HCT116 (cell line): ENCODE data around the gene HDAC11. TPM values are rescaled to one million over a fixed set of nuclear protein-coding genes. Genes with fewer than 3 reads are reported as not detected.
A peak's percentile ranks its signal among the peaks of the same experiment; 100 is the strongest.

ENCODE experiments used
- ATAC-seq: fragments of 200-7000 bp; cut with Tn5 transposase; 2 replicates; pipeline ENCODE4 v1.9.1; 2020; ENCODE audit warnings: mild to moderate bottlenecking, moderate library complexity
- BruUV-seq: library from RNA; stranded (reverse); fragments of 400-500 nt; replicated peaks from 2 replicates; lab custom pipeline; 2021; lab: Mats Ljungman, UMichigan
- CTCF ChIA-PET: fragments of 300-600 bp; sonication (Branson Sonifier 250); formaldehyde crosslinking; loops from one replicate; lab custom pipeline; 2021; ENCODE audit warnings: antibody characterized with exemption; lab: Charles Lee
- POLR2A ChIA-PET: fragments of 300-600, 350-600 bp; sonication (Branson Sonifier 250); formaldehyde crosslinking; loops from one replicate; lab custom pipeline; 2021; ENCODE audit warnings: antibody characterized with exemption; lab: Charles Lee
- RAD21 ChIA-PET, 2 experiments: fragments of 300-600 bp; sonication (Branson Sonifier 250); formaldehyde crosslinking; loops; one replicate each; lab custom pipeline; 2023; ENCODE audit warnings: low total read pairs in 2 of 2; ENCODE audit not compliant: uncharacterized antibody in 2 of 2, unreplicated experiment in 2 of 2, low non-redundant PET in 1 of 2; lab: Charles Lee
- DNase-seq: peaks from one replicate; pipeline ENCODE4 v3.0.0-alpha.2; 2010; ENCODE audit warnings: low read depth, low spot score
- H2AFZ ChIP-seq: fragments of 200-600 bp; shearing (Covaris generic), sonication (generic); 2 replicates; pipeline ENCODE4 v1.6.1; 2017; ENCODE audit warnings: low read depth, mixed run types, mixed read lengths, antibody characterized with exemption, low read length; ENCODE audit not compliant: poor library complexity, severe bottlenecking
- H3K27ac ChIP-seq: 2 replicates; pipeline ENCODE4 v1.5.1; 2012; ENCODE audit warnings: low read depth, low read length
- H3K27me3 ChIP-seq: fragments of 200-600 bp; sonication (generic); 2 replicates; pipeline ENCODE4 v1.6.1; 2016; ENCODE audit warnings: mixed run types, low read length, mixed read lengths; ENCODE audit not compliant: insufficient read depth
- H3K36me3 ChIP-seq, 2 experiments: fragments of 200-500 bp in 1 of 2; fragments of 200-600 bp in 1 of 2; sonication (Bioruptor generic) in 1 of 2; sonication (generic) in 1 of 2; 2 replicates each; pipeline versions ENCODE4 v1.5.1 to v1.6.1; 2014 to 2016; ENCODE audit warnings: low read length in 2 of 2, inconsistent platforms in 1 of 2, mixed read lengths in 1 of 2, mixed run types in 1 of 2; ENCODE audit not compliant: insufficient read depth in 2 of 2, control insufficient read depth in 1 of 2
- H3K4me1 ChIP-seq, 2 experiments: fragments of 200-600 bp in 1 of 2; sonication (generic) in 1 of 2; 2 replicates each; pipeline versions ENCODE4 v1.5.1 to v1.6.1; 2012 to 2017; ENCODE audit warnings: low read length in 2 of 2, inconsistent platforms in 1 of 2, mild to moderate bottlenecking in 1 of 2, mixed read lengths in 1 of 2, mixed run types in 1 of 2, moderate library complexity in 1 of 2; ENCODE audit not compliant: insufficient read depth in 2 of 2, control insufficient read depth in 1 of 2
- H3K4me2 ChIP-seq: fragments of 200-600 bp; sonication (generic); 2 replicates; pipeline ENCODE4 v1.6.1; 2017; ENCODE audit warnings: mixed run types, low read length, mixed read lengths
- H3K4me3 ChIP-seq, 2 experiments: fragments of 200-600 bp in 1 of 2; sonication (generic) in 1 of 2; replicated peaks in 1 of 2; 2 replicates each; pipeline ENCODE4 v1.5.1; 2011 to 2016; ENCODE audit warnings: low read length in 2 of 2, control low read depth in 1 of 2, low read depth in 1 of 2, mild to moderate bottlenecking in 1 of 2, mixed read lengths in 1 of 2, mixed run types in 1 of 2
- H3K79me2 ChIP-seq: fragments of 200-600 bp; sonication (generic); 2 replicates; pipeline ENCODE4 v1.6.1; 2017; ENCODE audit warnings: mild to moderate bottlenecking, mixed run types, low read length, moderate library complexity, mixed read lengths; ENCODE audit not compliant: insufficient read depth
- H3K9ac ChIP-seq: fragments of 200-600 bp; sonication (generic); 2 replicates; pipeline ENCODE4 v1.6.1; 2016; ENCODE audit warnings: low read length, mixed read lengths
- H3K9me2 ChIP-seq: fragments of 200-600 bp; sonication (generic), shearing (Covaris generic); 2 replicates; pipeline ENCODE4 v1.6.1; 2017; ENCODE audit warnings: mixed run types, mild to moderate bottlenecking, moderate library complexity; ENCODE audit not compliant: insufficient read depth
- H3K9me3 ChIP-seq, 2 experiments: fragments of 200-500 bp in 1 of 2; fragments of 200-600 bp in 1 of 2; sonication (Bioruptor generic) in 1 of 2; sonication (generic) in 1 of 2; 2 replicates each; pipeline ENCODE4 v1.6.1; 2014 to 2017; ENCODE audit warnings: low read length in 2 of 2, mixed read lengths in 2 of 2, inconsistent platforms in 1 of 2, low read depth in 1 of 2, mild to moderate bottlenecking in 1 of 2, mixed run types in 1 of 2, moderate library complexity in 1 of 2; ENCODE audit not compliant: control insufficient read depth in 1 of 2, insufficient read depth in 1 of 2
- H4K20me1 ChIP-seq: fragments of 200-600 bp; sonication (generic), shearing (Covaris generic); 2 replicates; pipeline ENCODE4 v1.6.1; 2017; ENCODE audit warnings: mixed run types, mild to moderate bottlenecking, moderate library complexity; ENCODE audit not compliant: insufficient read depth
- EZH2 ChIP-seq: fragments of 200-600 bp; sonication (generic); IDR thresholded peaks from 2 replicates; pipeline ENCODE4 v1.6.1; 2017; ENCODE audit warnings: antibody characterized with exemption, mixed run types
- JUND ChIP-seq: IDR thresholded peaks from 2 replicates; pipeline ENCODE4 v1.6.1; 2012
- POLR2A ChIP-seq: IDR thresholded peaks from 2 replicates; pipeline ENCODE4 v1.7.0; 2011; ENCODE audit warnings: borderline replicate concordance; ENCODE audit not compliant: insufficient read depth, insufficient read length; ENCODE audit errors: extremely low read depth
- POLR2AphosphoS5 ChIP-seq: IDR thresholded peaks from 2 replicates; pipeline ENCODE4 v1.6.1; 2011; ENCODE audit warnings: mild to moderate bottlenecking, low read depth, low read length, moderate library complexity
- RAD21 ChIP-seq: IDR thresholded peaks from 2 replicates; pipeline ENCODE4 v1.6.1; 2012; ENCODE audit warnings: low read depth, mild to moderate bottlenecking
- SP1 ChIP-seq: IDR thresholded peaks from 2 replicates; pipeline ENCODE4 v1.6.1; 2012; ENCODE audit warnings: low read depth
- ZFX ChIP-seq: fragments of 450-650 bp; IDR thresholded peaks from 2 replicates; pipeline ENCODE4 v1.6.1; 2017
- intact Hi-C: fragments of 100-400 bp; cut with micrococcal nuclease; formaldehyde crosslinking; loops from 2 replicates; pipeline ENCODE4 v1.10.0; 2022
- total RNA-seq: library from RNA; stranded (reverse); gene quantifications from one replicate; pipeline ENCODE4 v1.2.1, GENCODE V29; 2021; ENCODE audit not compliant: unreplicated experiment
- TF ChIP-seq, protein P1 (sequence below), 3 experiments: fragments of 200-600 bp in 1 of 3; sonication (generic) in 1 of 3; IDR thresholded peaks in 2 of 3; conservative IDR thresholded peaks in 1 of 3; 2 replicates each; pipeline ENCODE4 v1.5.1; 2012 to 2017; ENCODE audit warnings: low read depth in 2 of 3, low read length in 2 of 3, antibody characterized with exemption in 1 of 3, borderline replicate concordance in 1 of 3, control low read depth in 1 of 3, mild to moderate bottlenecking in 1 of 3, mixed read lengths in 1 of 3, mixed run types in 1 of 3, moderate library complexity in 1 of 3; ENCODE audit not compliant: insufficient read depth in 1 of 3
- TF ChIP-seq, protein P2 (sequence below): IDR thresholded peaks from 2 replicates; pipeline ENCODE4 v1.6.1; 2012; ENCODE audit warnings: low read depth

Gene HDAC11
- total RNA-seq, 1 experiment from 2014 or later, result 16.1 TPM

DNA sequence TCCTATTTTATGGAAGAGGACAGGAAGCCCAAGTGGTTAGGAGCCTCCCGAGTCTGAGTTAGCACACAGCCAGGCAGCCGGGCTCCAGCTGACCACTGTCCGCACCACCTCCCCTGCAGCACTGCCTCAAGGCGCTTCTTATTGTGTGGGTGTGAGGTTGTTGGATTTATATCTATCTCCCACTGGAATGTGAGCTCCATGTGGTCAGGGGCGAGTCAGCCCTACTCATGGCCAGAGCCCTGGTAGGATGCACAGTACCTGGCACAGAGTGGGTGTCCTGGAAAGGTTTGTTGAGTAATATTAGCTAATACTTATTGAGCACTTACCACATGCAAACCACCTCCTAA lies 59.2 kb downstream of the HDAC11 start:
- Histone ChIP-seq H3K4me1 (peaks cover 35 to 57% of the 10 kb centered on the region in 2 experiments), H3K9ac (peak overlapping the region; percentile 30), H3K79me2 (no peaks in the 10 kb centered on the region), H4K20me1 (no peaks in the 10 kb centered on the region), H2AFZ (peak overlapping the region; percentile 7), H3K4me2 (peak overlapping the region; percentile 69), H3K4me3 (0 out of 4 replicates have a peak overlapping the region, but pooled peaks of 1 of the 2 experiments have one; percentile 19), H3K36me3 (no peaks in the 10 kb centered on the region), H3K27ac (no peak overlapping the region; the same call in 1 of the 2 replicates), H3K9me3 (peaks cover 0 to 8% of the 10 kb centered on the region in 2 experiments; a peak in 1 of 4 replicates), H3K27me3 (no peaks in the 10 kb centered on the region), H3K9me2 (no peaks in the 10 kb centered on the region)
- ATAC-seq (peak; percentile 15; the same call in 1 of the 2 replicates), DNase-seq (no peak)
- no TSS peak for BruUV-seq
- intact Hi-C loops, result no loop called here
- POLR2A ChIA-PET, result no interaction called here
- RAD21 ChIA-PET, result no interaction called here
- TF ChIP-seq JUND (no peak), EZH2 (no peak), POLR2A (no peak), SP1 (no peak), RAD21 (no peak), POLR2AphosphoS5 (no peak), ZFX (no peak)
- TF ChIP-seq, protein P1, sequence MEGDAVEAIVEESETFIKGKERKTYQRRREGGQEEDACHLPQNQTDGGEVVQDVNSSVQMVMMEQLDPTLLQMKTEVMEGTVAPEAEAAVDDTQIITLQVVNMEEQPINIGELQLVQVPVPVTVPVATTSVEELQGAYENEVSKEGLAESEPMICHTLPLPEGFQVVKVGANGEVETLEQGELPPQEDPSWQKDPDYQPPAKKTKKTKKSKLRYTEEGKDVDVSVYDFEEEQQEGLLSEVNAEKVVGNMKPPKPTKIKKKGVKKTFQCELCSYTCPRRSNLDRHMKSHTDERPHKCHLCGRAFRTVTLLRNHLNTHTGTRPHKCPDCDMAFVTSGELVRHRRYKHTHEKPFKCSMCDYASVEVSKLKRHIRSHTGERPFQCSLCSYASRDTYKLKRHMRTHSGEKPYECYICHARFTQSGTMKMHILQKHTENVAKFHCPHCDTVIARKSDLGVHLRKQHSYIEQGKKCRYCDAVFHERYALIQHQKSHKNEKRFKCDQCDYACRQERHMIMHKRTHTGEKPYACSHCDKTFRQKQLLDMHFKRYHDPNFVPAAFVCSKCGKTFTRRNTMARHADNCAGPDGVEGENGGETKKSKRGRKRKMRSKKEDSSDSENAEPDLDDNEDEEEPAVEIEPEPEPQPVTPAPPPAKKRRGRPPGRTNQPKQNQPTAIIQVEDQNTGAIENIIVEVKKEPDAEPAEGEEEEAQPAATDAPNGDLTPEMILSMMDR (IDR thresholded peaks at IDR 0.05 in 2 of 3, conservative IDR thresholded peaks at IDR 0.05 in 1 of 3; ENCODE audit: borderline replicate concordance in 1 of 3, insufficient read depth in 1 of 3, low read depth in 2 of 3, low read length in 2 of 3), result no peak
- TF ChIP-seq, protein P2, sequence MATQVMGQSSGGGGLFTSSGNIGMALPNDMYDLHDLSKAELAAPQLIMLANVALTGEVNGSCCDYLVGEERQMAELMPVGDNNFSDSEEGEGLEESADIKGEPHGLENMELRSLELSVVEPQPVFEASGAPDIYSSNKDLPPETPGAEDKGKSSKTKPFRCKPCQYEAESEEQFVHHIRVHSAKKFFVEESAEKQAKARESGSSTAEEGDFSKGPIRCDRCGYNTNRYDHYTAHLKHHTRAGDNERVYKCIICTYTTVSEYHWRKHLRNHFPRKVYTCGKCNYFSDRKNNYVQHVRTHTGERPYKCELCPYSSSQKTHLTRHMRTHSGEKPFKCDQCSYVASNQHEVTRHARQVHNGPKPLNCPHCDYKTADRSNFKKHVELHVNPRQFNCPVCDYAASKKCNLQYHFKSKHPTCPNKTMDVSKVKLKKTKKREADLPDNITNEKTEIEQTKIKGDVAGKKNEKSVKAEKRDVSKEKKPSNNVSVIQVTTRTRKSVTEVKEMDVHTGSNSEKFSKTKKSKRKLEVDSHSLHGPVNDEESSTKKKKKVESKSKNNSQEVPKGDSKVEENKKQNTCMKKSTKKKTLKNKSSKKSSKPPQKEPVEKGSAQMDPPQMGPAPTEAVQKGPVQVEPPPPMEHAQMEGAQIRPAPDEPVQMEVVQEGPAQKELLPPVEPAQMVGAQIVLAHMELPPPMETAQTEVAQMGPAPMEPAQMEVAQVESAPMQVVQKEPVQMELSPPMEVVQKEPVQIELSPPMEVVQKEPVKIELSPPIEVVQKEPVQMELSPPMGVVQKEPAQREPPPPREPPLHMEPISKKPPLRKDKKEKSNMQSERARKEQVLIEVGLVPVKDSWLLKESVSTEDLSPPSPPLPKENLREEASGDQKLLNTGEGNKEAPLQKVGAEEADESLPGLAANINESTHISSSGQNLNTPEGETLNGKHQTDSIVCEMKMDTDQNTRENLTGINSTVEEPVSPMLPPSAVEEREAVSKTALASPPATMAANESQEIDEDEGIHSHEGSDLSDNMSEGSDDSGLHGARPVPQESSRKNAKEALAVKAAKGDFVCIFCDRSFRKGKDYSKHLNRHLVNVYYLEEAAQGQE, result no peak
- TF ChIP-seq, all 23 proteins: peak for 0
- CTCF ChIA-PET, result interaction anchor here (1.1 kb wide), 2 partner anchors 11 to 43 kb away, joined by 3 to 4 read pairs; no protein-coding TSS in a partner anchor
